Liver (tissue), 9 donors: ENCODE data around the gene GNG4. TPM values are rescaled to one million over a fixed set of nuclear protein-coding genes. Genes with fewer than 3 reads are reported as not detected.

Source experiments
- DNase-seq: peaks from one replicate; pipeline ENCODE4 v3.0.0-alpha.2; 2017; ENCODE audit warnings: low spot score
- H3K27ac ChIP-seq, 2 donors: one replicate each; pipeline ENCODE4 v1.7.0; 2013; ENCODE audit warnings: inconsistent platforms in 2 of 2, low read length in 2 of 2, control low read depth in 1 of 2, low read depth in 1 of 2, mild to moderate bottlenecking in 1 of 2
- H3K27me3 ChIP-seq, 4 donors: one replicate each; pipeline versions ENCODE4 v1.6.1 to v1.7.0; 2013; ENCODE audit warnings: low read length in 3 of 4, inconsistent platforms in 1 of 4, mild to moderate bottlenecking in 1 of 4, moderate library complexity in 1 of 4; ENCODE audit not compliant: control insufficient read depth in 4 of 4, insufficient read depth in 4 of 4
- H3K36me3 ChIP-seq, 4 donors: one replicate each; pipeline versions ENCODE4 v1.6.1 to v1.7.0; 2013; ENCODE audit warnings: low read length in 3 of 4, mild to moderate bottlenecking in 3 of 4, low read depth in 1 of 4, moderate library complexity in 1 of 4; ENCODE audit not compliant: control insufficient read depth in 4 of 4, insufficient read depth in 3 of 4
- H3K4me1 ChIP-seq, 4 donors: one replicate each; pipeline versions ENCODE4 v1.6.1 to v1.7.0; 2013; ENCODE audit warnings: low read length in 3 of 4, mild to moderate bottlenecking in 3 of 4, moderate library complexity in 1 of 4; ENCODE audit not compliant: control insufficient read depth in 4 of 4, insufficient read depth in 4 of 4
- H3K4me3 ChIP-seq, 3 donors: one replicate each; pipeline versions ENCODE4 v1.6.1 to v1.7.0; 2013; ENCODE audit warnings: low read length in 3 of 3, control low read depth in 1 of 3, low read depth in 1 of 3, mild to moderate bottlenecking in 1 of 3
- H3K9ac ChIP-seq, 2 donors: one replicate each; pipeline ENCODE4 v1.7.0; 2013; ENCODE audit warnings: low read length in 2 of 2, mild to moderate bottlenecking in 2 of 2, moderate library complexity in 2 of 2, control low read depth in 1 of 2, low read depth in 1 of 2
- H3K9me3 ChIP-seq, 4 donors: one replicate each; pipeline versions ENCODE4 v1.6.1 to v1.7.0; 2013; ENCODE audit warnings: low read length in 3 of 4; ENCODE audit not compliant: control insufficient read depth in 4 of 4
- ATF3 ChIP-seq: IDR thresholded peaks from 2 replicates; pipeline ENCODE4 v1.6.1; 2016; ENCODE audit warnings: antibody characterized with exemption
- EGR1 ChIP-seq, 2 donors: IDR thresholded peaks; 2 replicates each; pipeline ENCODE4 v1.6.1; 2016 to 2018; ENCODE audit warnings: antibody characterized with exemption in 2 of 2, low read depth in 2 of 2
- FOXA1 ChIP-seq: IDR thresholded peaks from 2 replicates; pipeline ENCODE4 v1.6.1; 2016; ENCODE audit warnings: antibody characterized with exemption
- FOXA2 ChIP-seq: IDR thresholded peaks from 2 replicates; pipeline ENCODE4 v1.6.1; 2016; ENCODE audit warnings: antibody characterized with exemption
- GABPA ChIP-seq, 2 donors: IDR thresholded peaks in 1 of 2; conservative IDR thresholded peaks in 1 of 2; 2 replicates each; pipeline ENCODE4 v1.6.1; 2016; ENCODE audit warnings: antibody characterized with exemption in 2 of 2, mild to moderate bottlenecking in 1 of 2, moderate library complexity in 1 of 2
- HNF4A ChIP-seq, 2 donors: conservative IDR thresholded peaks; 2 replicates each; pipeline ENCODE4 v1.6.1; 2016; ENCODE audit warnings: antibody characterized with exemption in 2 of 2, mild to moderate bottlenecking in 2 of 2
- HNF4G ChIP-seq: IDR thresholded peaks from 2 replicates; pipeline ENCODE4 v1.6.1; 2016; ENCODE audit warnings: antibody characterized with exemption
- JUND ChIP-seq, 2 donors: IDR thresholded peaks; 2 replicates each; pipeline ENCODE4 v1.6.1; 2016; ENCODE audit warnings: antibody characterized with exemption in 2 of 2
- NR2F2 ChIP-seq: IDR thresholded peaks from 2 replicates; pipeline ENCODE4 v1.6.1; 2016; ENCODE audit warnings: antibody characterized with exemption
- RAD21 ChIP-seq, 2 donors: IDR thresholded peaks; 2 replicates each; pipeline ENCODE4 v1.6.1; 2016; ENCODE audit warnings: antibody characterized with exemption in 2 of 2, mild to moderate bottlenecking in 2 of 2
- RXRA ChIP-seq, 2 donors: IDR thresholded peaks; 2 replicates each; pipeline ENCODE4 v1.6.1; 2017 to 2018; ENCODE audit warnings: antibody characterized with exemption in 2 of 2, mild to moderate bottlenecking in 1 of 2
- SP1 ChIP-seq: IDR thresholded peaks from 2 replicates; pipeline ENCODE4 v1.6.1; 2018; ENCODE audit warnings: antibody characterized with exemption, mild to moderate bottlenecking
- TAF1 ChIP-seq: conservative IDR thresholded peaks from 2 replicates; pipeline ENCODE4 v1.6.1; 2016; ENCODE audit warnings: antibody characterized with exemption, mild to moderate bottlenecking
- YY1 ChIP-seq: IDR thresholded peaks from 2 replicates; pipeline ENCODE4 v1.6.1; 2016; ENCODE audit warnings: antibody characterized with exemption, mild to moderate bottlenecking
- ZBTB33 ChIP-seq: IDR thresholded peaks from 2 replicates; pipeline ENCODE4 v1.6.1; 2016; ENCODE audit warnings: antibody characterized with exemption
- WGBS: extraction: QIAGEN DNeasy Blood & Tissue Kit; methylation state at CpG from one replicate; pipeline ENCODE4 v1.1.7; 2013; 5-methylcytosine and 5-hydroxymethylcytosine counted together
- polyA plus RNA-seq, 2 donors: library from polyadenylated mRNA; stranded (reverse) in 1 of 2; unstranded in 1 of 2; fragments of 200-250 nt in 1 of 2; fragments of >200 nt in 1 of 2; fragmentation: Nextera tagmentation in 1 of 2; extraction: Ambion mirVana in 1 of 2; gene quantifications; one replicate each; pipeline versions ENCODE4 v1.2.1 to v1.2.3, GENCODE V29; 2013 to 2015
- total RNA-seq, 2 donors: library from RNA; depleted of rRNA; stranded (reverse); fragments of >200 nt; gene quantifications; one replicate each; pipeline ENCODE4 v1.2.3, GENCODE V29; 2014
- TF ChIP-seq, protein P1 (sequence below): IDR thresholded peaks from 2 replicates; pipeline ENCODE4 v1.6.1; 2016; ENCODE audit warnings: antibody characterized with exemption
- TF ChIP-seq, protein P2 (sequence below): IDR thresholded peaks from 2 replicates; pipeline ENCODE4 v1.6.1; 2016; ENCODE audit warnings: antibody characterized with exemption, mild to moderate bottlenecking
- TF ChIP-seq, protein P3 (sequence below): fragments of 150-350 bp; IDR thresholded peaks from 2 replicates; pipeline ENCODE4 v1.5.1; 2017; ENCODE audit warnings: improper control_type of control experiment, low read depth, low read length; ENCODE audit not compliant: missing input control
- donor health status: healthy.
- donor health status: healthy.
- donor health status: healthy.
- donor health status: healthy.
- donor health status: healthy.

GNG4 gene
- total and polyA plus RNA-seq, 4 donors = 0.65 TPM; not detected in 3

DNA sequence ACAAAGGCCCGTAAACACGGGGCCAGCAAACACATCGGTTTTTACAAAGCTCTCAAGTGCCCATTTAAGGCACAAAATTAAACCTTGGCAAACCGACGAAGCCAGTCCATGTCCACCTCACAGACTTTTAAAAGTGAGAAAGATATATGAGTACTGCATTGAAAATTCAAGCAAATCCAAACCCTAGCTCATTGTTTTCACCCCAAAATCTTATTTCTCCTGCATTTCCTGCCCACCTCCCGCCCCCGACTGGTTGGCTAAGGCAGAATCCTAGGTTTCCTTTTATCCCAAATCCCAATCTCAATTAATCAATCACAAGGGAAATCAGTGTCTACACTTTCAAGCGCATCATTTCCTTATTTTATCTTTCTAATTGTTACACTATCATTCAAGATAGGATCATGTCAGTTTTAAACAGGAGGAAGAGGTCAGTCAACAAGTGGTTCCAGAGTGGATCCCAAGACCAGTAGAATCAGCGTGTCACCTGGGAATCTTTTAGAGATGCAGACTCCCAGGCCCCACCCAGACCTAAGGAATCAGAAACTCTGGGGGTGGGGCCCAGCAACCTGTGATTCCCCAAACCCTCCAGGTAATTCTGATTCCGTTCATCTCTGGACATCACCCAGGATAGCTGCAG is 1.7 kb upstream of the GNG4 start:
- no peaks in the 10 kb centered on the region for H3K36me3 ChIP-seq
- peaks cover 0 to 19% (median 6%) of the 10 kb centered on the region in 4 donors for H3K27me3 ChIP-seq
- H3K9me3 ChIP-seq = peaks cover 0 to 2% (median 0%) of the 10 kb centered on the region in 4 donors
- WGBS = 43% methylated on average over 10 of the region's 10 CpGs
- DNase-seq = no peak
- no peak overlapping the region for H3K27ac ChIP-seq
- peaks cover 13 to 25% (median 21%) of the 10 kb centered on the region in 4 donors for H3K4me1 ChIP-seq
- H3K4me3 ChIP-seq = no peak overlapping the region
- no peak for TF ChIP-seq NR2F2
- TF ChIP-seq, protein P1, sequence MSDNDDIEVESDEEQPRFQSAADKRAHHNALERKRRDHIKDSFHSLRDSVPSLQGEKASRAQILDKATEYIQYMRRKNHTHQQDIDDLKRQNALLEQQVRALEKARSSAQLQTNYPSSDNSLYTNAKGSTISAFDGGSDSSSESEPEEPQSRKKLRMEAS = no peak
- H3K9ac ChIP-seq = no peak overlapping the region

GRCh38 chr1:235650341-235651169 is 971 bp upstream of the GNG4 start:
- Histone ChIP-seq H3K27ac (no peak overlapping the region), H3K4me1 (peaks cover 13 to 25% (median 21%) of the 10 kb centered on the region in 4 donors), H3K9me3 (peaks cover 0 to 2% (median 0%) of the 10 kb centered on the region in 4 donors), H3K27me3 (peaks cover 0 to 19% (median 6%) of the 10 kb centered on the region in 4 donors), H3K4me3 (peak overlapping the region in 2 of 3 donors; percentile 17 to 58), H3K36me3 (no peaks in the 10 kb centered on the region), H3K9ac (no peak overlapping the region)
- WGBS = 4% methylated on average over 71 of the region's 71 CpGs
- TF ChIP-seq HNF4G (peak; percentile 58), ATF3 (no peak), ZBTB33 (no peak), RXRA (IDR thresholded peaks at IDR 0.05) (peak in 1 of 2 donors; percentile 21), GABPA (IDR thresholded peaks at IDR 0.05 in 1 of 2, conservative IDR thresholded peaks at IDR 0.05 in 1 of 2) (no peak), EGR1 (IDR thresholded peaks at IDR 0.05; ENCODE audit: low read depth in 2 of 2) (no peak), YY1 (peak; percentile 17), FOXA2 (no peak), JUND (IDR thresholded peaks at IDR 0.05) (no peak), NR2F2 (no peak), SP1 (no peak), HNF4A (conservative IDR thresholded peaks at IDR 0.05) (peak; percentile 80 to 86), TAF1 (no peak), FOXA1 (no peak), RAD21 (IDR thresholded peaks at IDR 0.05) (no peak)
- TF ChIP-seq, protein P1 = peak; percentile 47
- TF ChIP-seq, protein P2, sequence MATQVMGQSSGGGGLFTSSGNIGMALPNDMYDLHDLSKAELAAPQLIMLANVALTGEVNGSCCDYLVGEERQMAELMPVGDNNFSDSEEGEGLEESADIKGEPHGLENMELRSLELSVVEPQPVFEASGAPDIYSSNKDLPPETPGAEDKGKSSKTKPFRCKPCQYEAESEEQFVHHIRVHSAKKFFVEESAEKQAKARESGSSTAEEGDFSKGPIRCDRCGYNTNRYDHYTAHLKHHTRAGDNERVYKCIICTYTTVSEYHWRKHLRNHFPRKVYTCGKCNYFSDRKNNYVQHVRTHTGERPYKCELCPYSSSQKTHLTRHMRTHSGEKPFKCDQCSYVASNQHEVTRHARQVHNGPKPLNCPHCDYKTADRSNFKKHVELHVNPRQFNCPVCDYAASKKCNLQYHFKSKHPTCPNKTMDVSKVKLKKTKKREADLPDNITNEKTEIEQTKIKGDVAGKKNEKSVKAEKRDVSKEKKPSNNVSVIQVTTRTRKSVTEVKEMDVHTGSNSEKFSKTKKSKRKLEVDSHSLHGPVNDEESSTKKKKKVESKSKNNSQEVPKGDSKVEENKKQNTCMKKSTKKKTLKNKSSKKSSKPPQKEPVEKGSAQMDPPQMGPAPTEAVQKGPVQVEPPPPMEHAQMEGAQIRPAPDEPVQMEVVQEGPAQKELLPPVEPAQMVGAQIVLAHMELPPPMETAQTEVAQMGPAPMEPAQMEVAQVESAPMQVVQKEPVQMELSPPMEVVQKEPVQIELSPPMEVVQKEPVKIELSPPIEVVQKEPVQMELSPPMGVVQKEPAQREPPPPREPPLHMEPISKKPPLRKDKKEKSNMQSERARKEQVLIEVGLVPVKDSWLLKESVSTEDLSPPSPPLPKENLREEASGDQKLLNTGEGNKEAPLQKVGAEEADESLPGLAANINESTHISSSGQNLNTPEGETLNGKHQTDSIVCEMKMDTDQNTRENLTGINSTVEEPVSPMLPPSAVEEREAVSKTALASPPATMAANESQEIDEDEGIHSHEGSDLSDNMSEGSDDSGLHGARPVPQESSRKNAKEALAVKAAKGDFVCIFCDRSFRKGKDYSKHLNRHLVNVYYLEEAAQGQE = peak; percentile 73
- TF ChIP-seq, protein P3, sequence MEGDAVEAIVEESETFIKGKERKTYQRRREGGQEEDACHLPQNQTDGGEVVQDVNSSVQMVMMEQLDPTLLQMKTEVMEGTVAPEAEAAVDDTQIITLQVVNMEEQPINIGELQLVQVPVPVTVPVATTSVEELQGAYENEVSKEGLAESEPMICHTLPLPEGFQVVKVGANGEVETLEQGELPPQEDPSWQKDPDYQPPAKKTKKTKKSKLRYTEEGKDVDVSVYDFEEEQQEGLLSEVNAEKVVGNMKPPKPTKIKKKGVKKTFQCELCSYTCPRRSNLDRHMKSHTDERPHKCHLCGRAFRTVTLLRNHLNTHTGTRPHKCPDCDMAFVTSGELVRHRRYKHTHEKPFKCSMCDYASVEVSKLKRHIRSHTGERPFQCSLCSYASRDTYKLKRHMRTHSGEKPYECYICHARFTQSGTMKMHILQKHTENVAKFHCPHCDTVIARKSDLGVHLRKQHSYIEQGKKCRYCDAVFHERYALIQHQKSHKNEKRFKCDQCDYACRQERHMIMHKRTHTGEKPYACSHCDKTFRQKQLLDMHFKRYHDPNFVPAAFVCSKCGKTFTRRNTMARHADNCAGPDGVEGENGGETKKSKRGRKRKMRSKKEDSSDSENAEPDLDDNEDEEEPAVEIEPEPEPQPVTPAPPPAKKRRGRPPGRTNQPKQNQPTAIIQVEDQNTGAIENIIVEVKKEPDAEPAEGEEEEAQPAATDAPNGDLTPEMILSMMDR = no peak
- DNase-seq = no peak
